Common myeloid progenitor, CD34-positive (primary cell): Measurements from ENCODE around the gene KHK.

Experiments used
- CTCF ChIA-PET: fragments of 350-600 bp; sonication (Branson Sonifier 250); formaldehyde crosslinking; loops from one replicate; lab custom pipeline; 2021; ENCODE audit warnings: antibody characterized with exemption; lab: Charles Lee
- POLR2A ChIA-PET: fragments of 350-600 bp; sonication (Branson Sonifier 250); formaldehyde crosslinking; loops from one replicate; lab custom pipeline; 2021; ENCODE audit warnings: antibody characterized with exemption; lab: Charles Lee
- DNase-seq, 3 donors: peaks; one replicate each; pipeline versions ENCODE4 v3.0.0 to v3.0.0-alpha.2; 2013
- H3K27ac ChIP-seq, 2 experiments: 1 replicate in 1 of 2; 2 replicates in 1 of 2; pipeline ENCODE4 v1.7.0; 2013; ENCODE audit warnings: inconsistent platforms in 2 of 2, low read length in 2 of 2, mild to moderate bottlenecking in 2 of 2, low read depth in 1 of 2, moderate library complexity in 1 of 2; ENCODE audit not compliant: severe bottlenecking in 2 of 2, insufficient read depth in 1 of 2, poor library complexity in 1 of 2
- H3K27me3 ChIP-seq, 5 experiments: replicated peaks in 2 of 5; 1 replicate in 3 of 5; 2 replicates in 2 of 5; pipeline versions ENCODE4 v1.6.1 to v1.7.0; 2013; ENCODE audit warnings: low read length in 4 of 5, mild to moderate bottlenecking in 2 of 5, moderate library complexity in 2 of 5, inconsistent platforms in 1 of 5; ENCODE audit not compliant: insufficient read depth in 5 of 5, control insufficient read depth in 4 of 5
- H3K36me3 ChIP-seq, 4 experiments: 1 replicate in 2 of 4; 2 replicates in 2 of 4; pipeline versions ENCODE4 v1.6.1 to v1.7.0; 2013; ENCODE audit warnings: low read length in 3 of 4, control low read depth in 1 of 4, mild to moderate bottlenecking in 1 of 4; ENCODE audit not compliant: control insufficient read depth in 4 of 4, insufficient read depth in 4 of 4
- H3K4me1 ChIP-seq, 4 experiments: 1 replicate in 3 of 4; 2 replicates in 1 of 4; pipeline versions ENCODE4 v1.6.1 to v1.7.1; 2013; ENCODE audit warnings: low read length in 3 of 4, mild to moderate bottlenecking in 3 of 4, control low read depth in 1 of 4, inconsistent platforms in 1 of 4, moderate library complexity in 1 of 4; ENCODE audit not compliant: control insufficient read depth in 4 of 4, insufficient read depth in 4 of 4; ENCODE audit errors: control extremely low read depth in 1 of 4
- H3K4me3 ChIP-seq, 7 experiments: 1 replicate in 4 of 7; 2 replicates in 3 of 7; pipeline versions ENCODE4 v1.5.1 to v1.7.0; 2013; ENCODE audit warnings: mild to moderate bottlenecking in 7 of 7, low read length in 6 of 7, moderate library complexity in 6 of 7, inconsistent platforms in 2 of 7, low read depth in 2 of 7, control low read depth in 1 of 7; ENCODE audit not compliant: insufficient read depth in 4 of 7, control insufficient read depth in 1 of 7; ENCODE audit errors: extremely low read depth in 1 of 7
- H3K9me3 ChIP-seq, 5 experiments: 1 replicate in 4 of 5; 2 replicates in 1 of 5; pipeline versions ENCODE4 v1.6.1 to v1.7.1; 2013; ENCODE audit warnings: low read length in 4 of 5, mild to moderate bottlenecking in 2 of 5, inconsistent platforms in 1 of 5, low read depth in 1 of 5, moderate library complexity in 1 of 5; ENCODE audit not compliant: control insufficient read depth in 4 of 5, insufficient read depth in 2 of 5; ENCODE audit errors: control extremely low read depth in 1 of 5
- WGBS: methylation state at CpG from one replicate; pipeline ENCODE4 v1.1.5; 2013; ENCODE audit not compliant: insufficient coverage; 5-methylcytosine and 5-hydroxymethylcytosine counted together

KHK gene

DNA sequence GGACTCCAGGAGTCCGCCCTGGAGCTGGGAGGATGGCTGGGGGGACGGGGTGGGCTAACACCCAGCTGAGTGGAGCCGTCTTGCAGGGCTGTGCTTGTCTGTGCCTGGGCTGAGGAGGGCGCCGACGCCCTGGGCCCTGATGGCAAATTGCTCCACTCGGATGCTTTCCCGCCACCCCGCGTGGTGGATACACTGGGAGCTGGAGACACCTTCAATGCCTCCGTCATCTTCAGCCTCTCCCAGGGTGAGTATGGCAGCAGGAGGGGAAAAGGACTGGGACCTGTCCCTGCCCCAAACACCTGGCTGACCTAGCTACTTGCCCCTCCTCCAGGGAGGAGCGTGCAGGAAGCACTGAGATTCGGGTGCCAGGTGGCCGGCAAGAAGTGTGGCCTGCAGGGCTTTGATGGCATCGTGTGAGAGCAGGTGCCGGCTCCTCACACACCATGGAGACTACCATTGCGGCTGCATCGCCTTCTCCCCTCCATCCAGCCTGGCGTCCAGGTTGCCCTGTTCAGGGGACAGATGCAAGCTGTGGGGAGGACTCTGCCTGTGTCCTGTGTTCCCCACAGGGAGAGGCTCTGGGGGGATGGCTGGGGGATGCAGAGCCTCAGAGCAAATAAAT lies 12.9 kb downstream of the KHK start:
- no peak for DNase-seq
- Histone ChIP-seq H3K27me3 (no peaks in the 10 kb centered on the region), H3K36me3 (peaks cover 0 to 8% (median 3%) of the 10 kb centered on the region in 4 experiments), H3K27ac (no peak overlapping the region), H3K4me3 (no peak overlapping the region), H3K4me1 (peaks cover 0 to 12% (median 10%) of the 10 kb centered on the region in 4 experiments), H3K9me3 (no peaks in the 10 kb centered on the region)
- ChIA-PET CTCF (interaction anchor here (0.6 to 8.2 kb wide), 18 partner anchors 8 to 223 kb away, joined by 3 to 97 read pairs (median 4); partner anchors contain the start of genes ABHD1 and PREB), POLR2A (no interaction called here)
- 97% methylated on average over 14 of the region's 19 CpGs for WGBS

DNA sequence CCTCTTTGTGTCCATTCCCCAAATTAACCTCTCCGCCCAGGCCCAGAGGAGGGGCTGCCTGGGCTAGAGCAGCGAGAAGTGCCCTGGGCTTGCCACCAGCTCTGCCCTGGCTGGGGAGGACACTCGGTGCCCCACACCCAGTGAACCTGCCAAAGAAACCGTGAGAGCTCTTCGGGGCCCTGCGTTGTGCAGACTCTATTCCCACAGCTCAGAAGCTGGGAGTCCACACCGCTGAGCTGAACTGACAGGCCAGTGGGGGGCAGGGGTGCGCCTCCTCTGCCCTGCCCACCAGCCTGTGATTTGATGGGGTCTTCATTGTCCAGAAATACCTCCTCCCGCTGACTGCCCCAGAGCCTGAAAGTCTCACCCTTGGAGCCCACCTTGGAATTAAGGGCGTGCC lies 13.5 kb downstream of the KHK start:
- CTCF ChIA-PET: interaction anchor here (1.2 to 8.2 kb wide), 12 partner anchors 8 to 203 kb away, joined by 3 to 97 read pairs (median 5); partner anchors contain the start of genes ABHD1 and PREB

DNA sequence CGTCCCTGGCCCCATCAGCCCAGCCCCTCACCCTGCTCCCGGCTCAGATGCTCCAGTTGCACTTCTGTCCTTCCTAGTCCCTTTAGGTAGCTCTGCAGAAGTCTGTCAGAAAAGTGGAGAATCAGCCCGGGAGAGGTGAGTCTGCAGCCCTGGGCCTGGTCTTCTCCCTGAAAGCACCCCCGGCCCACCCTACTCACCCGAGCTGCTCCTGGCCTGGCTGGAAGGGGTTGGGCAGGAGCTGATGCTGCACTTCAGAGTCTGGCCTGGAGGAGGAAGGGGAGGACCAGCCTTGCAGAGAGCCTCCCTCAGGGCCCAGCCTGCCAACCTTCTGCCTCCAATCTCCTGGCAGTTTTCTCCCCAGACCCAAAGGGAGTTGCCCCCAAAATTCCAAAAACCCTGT lies 15.8 kb downstream of the KHK start:
- H3K36me3 ChIP-seq: peaks cover 0 to 8% (median 3%) of the 10 kb centered on the region in 4 experiments
- POLR2A ChIA-PET: no interaction called here
- WGBS: 100% methylated on average over 3 of the region's 5 CpGs
- H3K27ac ChIP-seq: no peak overlapping the region
- DNase-seq: no peak
- H3K27me3 ChIP-seq: no peaks in the 10 kb centered on the region
- H3K4me3 ChIP-seq: no peak overlapping the region
- no peaks in the 10 kb centered on the region for H3K9me3 ChIP-seq
- CTCF ChIA-PET: interaction anchor here (0.8 to 8.2 kb wide), 11 partner anchors 10 to 182 kb away, joined by 3 to 97 read pairs (median 5); partner anchors contain the start of genes ABHD1 and PREB
- no peaks in the 10 kb centered on the region for H3K4me1 ChIP-seq

More for the DNA sequence above, 13.5 kb downstream of the KHK start:
- Histone ChIP-seq H3K4me3 (no peak overlapping the region), H3K9me3 (no peaks in the 10 kb centered on the region), H3K36me3 (peaks cover 0 to 8% (median 3%) of the 10 kb centered on the region in 4 experiments), H3K27me3 (no peaks in the 10 kb centered on the region), H3K4me1 (peaks cover 0 to 12% (median 10%) of the 10 kb centered on the region in 4 experiments), H3K27ac (no peak overlapping the region)
- DNase-seq: no peak
- POLR2A ChIA-PET: no interaction called here
- 94% methylated on average over 10 of the region's 10 CpGs for WGBS

DNA sequence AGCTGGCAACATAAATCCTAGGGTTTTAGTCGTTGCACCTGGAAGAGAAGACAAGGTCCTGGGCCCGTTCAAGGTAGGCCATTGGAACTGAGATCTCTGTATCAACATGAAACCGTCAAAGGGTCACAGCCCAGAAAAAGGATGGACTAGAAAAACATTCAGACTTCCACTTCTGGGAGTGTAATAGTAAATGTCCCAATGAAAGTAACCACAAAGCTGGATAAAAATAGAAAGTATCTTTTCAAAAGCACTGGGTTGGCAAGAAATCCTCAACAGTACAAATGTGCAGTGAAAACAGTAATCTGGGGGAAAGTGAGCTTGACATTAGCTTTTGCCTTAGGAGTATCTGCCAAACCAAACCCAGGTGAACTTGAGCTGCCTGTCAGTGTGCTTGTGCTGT lies 19.4 kb downstream of the KHK start:
- Histone ChIP-seq H3K36me3 (peaks cover 0 to 8% (median under 1%) of the 10 kb centered on the region in 4 experiments), H3K4me3 (no peak overlapping the region), H3K27me3 (no peaks in the 10 kb centered on the region), H3K27ac (no peak overlapping the region), H3K4me1 (no peaks in the 10 kb centered on the region), H3K9me3 (no peaks in the 10 kb centered on the region)
- POLR2A ChIA-PET: no interaction called here
- DNase-seq: no peak
- WGBS: 100% methylated on average over 3 of the region's 3 CpGs
- CTCF ChIA-PET: interaction anchor here (0.9 to 1.7 kb wide), 5 partner anchors 9 to 64 kb away, joined by 3 to 5 read pairs (median 3); no protein-coding TSS in a partner anchor

DNA sequence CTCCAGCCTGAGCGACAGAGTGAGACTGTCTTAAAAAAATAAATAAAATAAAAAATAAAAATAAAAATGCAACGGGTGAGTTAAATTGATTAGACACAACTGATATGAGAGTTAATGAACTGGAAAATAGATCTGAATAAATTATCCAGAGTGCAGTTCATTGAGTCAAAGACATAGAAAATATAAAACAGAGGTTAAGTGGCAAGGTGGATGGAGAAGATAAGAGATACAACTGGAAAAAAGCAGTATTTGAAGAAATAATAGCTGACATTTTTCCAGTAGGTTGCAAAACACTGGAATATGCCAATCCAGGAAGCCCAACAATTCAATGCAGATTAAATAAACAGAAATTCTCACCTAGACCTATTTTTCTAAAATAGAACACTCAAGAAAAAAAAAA lies 21.6 kb downstream of the KHK start:
- no peaks in the 10 kb centered on the region for H3K27me3 ChIP-seq
- DNase-seq: no peak
- no peak overlapping the region for H3K4me3 ChIP-seq
- POLR2A ChIA-PET: no interaction called here
- H3K4me1 ChIP-seq: no peaks in the 10 kb centered on the region
- H3K27ac ChIP-seq: no peak overlapping the region
- CTCF ChIA-PET: interaction anchor here (1.1 kb wide), 1 partner anchor 9 kb away, joined by 4 read pairs; no protein-coding TSS in a partner anchor
- no CpG with 5 or more reads among the region's 2 CpGs for WGBS
- H3K9me3 ChIP-seq: no peaks in the 10 kb centered on the region
- H3K36me3 ChIP-seq: no peaks in the 10 kb centered on the region

DNA sequence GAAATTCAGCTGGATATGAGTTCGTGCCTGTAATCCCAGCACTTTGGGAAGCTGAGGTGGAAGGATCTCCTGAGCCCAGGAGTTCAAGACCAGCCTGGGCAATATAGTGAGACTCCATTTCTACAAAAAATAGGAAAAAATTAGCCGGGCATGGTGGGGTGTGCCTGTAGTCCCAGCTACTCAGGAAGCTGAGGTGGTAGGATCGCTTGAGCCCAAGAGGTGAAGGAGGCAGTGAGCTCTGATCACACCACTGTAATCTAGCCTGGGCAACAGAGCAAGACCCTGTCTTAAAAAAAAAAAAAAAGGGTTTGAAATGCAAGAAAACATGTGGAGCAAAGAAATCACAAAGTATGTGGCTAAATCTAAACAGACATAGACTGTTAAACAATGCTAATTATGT lies 22.5 kb downstream of the KHK start:
- ChIA-PET POLR2A (interaction anchor here (0.6 kb wide), 1 partner anchor 22 kb away, joined by 3 read pairs; the partner anchor contains the start of gene KHK), CTCF (interaction anchor here (0.6 to 1.4 kb wide), 3 partner anchors 9 to 174 kb away, joined by 3 to 5 read pairs (median 5); no protein-coding TSS in a partner anchor)
- Histone ChIP-seq H3K27ac (no peak overlapping the region), H3K36me3 (no peaks in the 10 kb centered on the region), H3K9me3 (no peaks in the 10 kb centered on the region), H3K4me3 (no peak overlapping the region), H3K4me1 (no peaks in the 10 kb centered on the region), H3K27me3 (no peaks in the 10 kb centered on the region)
- DNase-seq: no peak
- WGBS: 100% methylated on average over 2 of the region's 3 CpGs
